ENCODE measurements around the gene MUC2. TPM values are rescaled to one million over a fixed set of nuclear protein-coding genes. Genes with fewer than 3 reads are reported as not detected.

Gene MUC2
- polyA plus RNA-seq, 3 donors, result not detected

DNA sequence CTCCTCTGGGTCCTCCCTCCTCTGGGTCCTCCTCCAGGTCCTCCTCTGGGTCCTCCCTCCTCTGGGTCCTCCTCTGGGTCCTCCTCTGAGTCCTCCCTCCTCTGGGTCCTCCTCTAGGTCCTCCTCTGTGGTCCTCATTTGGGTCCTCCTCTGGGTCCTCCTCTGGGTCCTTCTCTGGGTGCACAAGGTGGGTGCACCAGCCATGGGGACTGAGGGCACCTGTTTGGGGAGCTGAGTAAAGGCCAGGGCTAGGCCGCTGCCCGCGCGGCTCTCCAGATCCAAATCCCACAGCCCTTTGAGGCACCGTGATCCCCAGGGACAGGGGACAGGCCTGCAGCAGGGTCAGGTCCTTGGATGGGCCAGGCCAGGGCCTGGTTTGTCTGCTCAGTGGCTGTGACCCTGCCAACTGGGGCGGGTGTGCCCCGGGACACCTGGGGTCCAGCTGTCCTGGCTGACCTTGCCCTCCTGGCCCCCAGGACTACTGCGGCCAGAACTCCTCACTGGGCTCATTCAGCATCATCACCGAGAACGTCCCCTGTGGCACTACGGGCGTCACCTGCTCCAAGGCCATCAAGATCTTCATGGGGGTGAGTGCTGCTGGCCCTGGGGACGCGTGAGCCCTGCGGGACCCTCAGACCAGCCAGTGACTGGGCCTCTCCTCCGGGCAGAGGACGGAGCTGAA is 12.7 kb downstream of the MUC2 start:
- 97% methylated on average over 17 of the region's 17 CpGs for WGBS (ENCODE audit: insufficient coverage)

DNA sequence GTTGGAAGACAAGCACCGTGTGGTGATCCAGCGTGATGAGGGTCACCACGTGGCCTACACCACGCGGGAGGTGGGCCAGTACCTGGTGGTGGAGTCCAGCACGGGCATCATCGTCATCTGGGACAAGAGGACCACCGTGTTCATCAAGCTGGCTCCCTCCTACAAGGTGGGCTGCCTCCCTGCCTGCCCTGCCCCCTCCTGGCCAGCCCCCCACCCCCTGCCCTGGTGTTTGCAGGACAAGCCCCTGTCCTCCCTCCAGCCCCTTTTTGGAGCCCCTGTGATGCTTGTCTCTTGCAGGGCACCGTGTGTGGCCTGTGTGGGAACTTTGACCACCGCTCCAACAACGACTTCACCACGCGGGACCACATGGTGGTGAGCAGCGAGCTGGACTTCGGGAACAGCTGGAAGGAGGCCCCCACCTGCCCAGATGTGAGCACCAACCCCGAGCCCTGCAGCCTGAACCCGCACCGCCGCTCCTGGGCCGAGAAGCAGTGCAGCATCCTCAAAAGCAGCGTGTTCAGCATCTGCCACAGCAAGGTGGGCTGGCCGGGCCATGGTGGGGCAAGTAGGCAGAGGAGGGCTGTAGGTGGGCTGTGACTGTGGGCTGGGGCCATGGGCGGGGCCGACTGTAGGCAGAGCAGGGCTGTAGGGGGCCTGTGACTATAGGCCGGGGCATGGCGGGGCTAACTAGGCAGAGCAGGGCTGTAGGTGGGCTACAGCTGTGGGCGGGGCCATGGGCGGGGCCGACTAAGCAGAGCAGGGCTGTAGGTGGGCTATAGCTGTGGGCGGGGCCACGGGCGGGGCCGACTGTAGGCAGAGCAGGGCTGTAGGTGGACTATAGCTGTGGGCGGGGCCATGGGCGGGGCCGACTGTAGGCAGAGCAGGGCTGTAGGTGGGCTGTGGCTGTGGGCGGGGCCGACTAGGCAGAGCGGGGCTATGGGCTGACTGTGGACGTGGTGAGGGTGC is 13.6 kb downstream of the MUC2 start:
- H3K4me1 Mint-ChIP-seq, result no peaks in the 10 kb centered on the region
- no peaks in the 10 kb centered on the region for H3K36me3 Mint-ChIP-seq
- Histone ChIP-seq H3K27me3 (ENCODE audit: control insufficient read depth in 2 of 2, insufficient read depth in 2 of 2, low read length in 2 of 2) (no peaks in the 10 kb centered on the region), H3K36me3 (replicated peaks in 1 of 2; ENCODE audit: control insufficient read depth in 1 of 2, insufficient read depth in 2 of 2, low read length in 2 of 2) (no peaks in the 10 kb centered on the region), H3K4me1 (ENCODE audit: control insufficient read depth in 1 of 2, insufficient read depth in 2 of 2, low read length in 2 of 2) (no peaks in the 10 kb centered on the region), H3K79me2 (ENCODE audit: insufficient read depth, low read length) (no peaks in the 10 kb centered on the region), H3K27ac (ENCODE audit: low read depth in 1 of 2, low read length in 2 of 2) (no peak overlapping the region), H2AFZ (ENCODE audit: insufficient read depth, low read depth, low read length, poor library complexity, severe bottlenecking) (no peak overlapping the region), H3K9me3 (replicated peaks in 1 of 2; ENCODE audit: control insufficient read depth in 1 of 2, insufficient read depth in 1 of 2, low read length in 2 of 2) (peaks cover 0 to 17% of the 10 kb centered on the region in 2 donors), H3K9ac (ENCODE audit: insufficient read depth, low read length, poor library complexity, severe bottlenecking) (no peak overlapping the region), H3K4me3 (replicated peaks in 1 of 3; ENCODE audit: low read depth in 2 of 3, low read length in 3 of 3) (no peak overlapping the region), H4K20me1 (ENCODE audit: insufficient read depth, low read length) (no peaks in the 10 kb centered on the region), H3K4me2 (replicated peaks; ENCODE audit: extremely low read depth, low read length, poor library complexity, severe bottlenecking) (no peak overlapping the region)
- 94% methylated on average over 22 of the region's 40 CpGs for WGBS (ENCODE audit: insufficient coverage)
- intact Hi-C loops (cut with micrococcal nuclease), result no loop called here
- no peak overlapping the region for H3K4me3 Mint-ChIP-seq
- TF ChIP-seq, protein P1, sequence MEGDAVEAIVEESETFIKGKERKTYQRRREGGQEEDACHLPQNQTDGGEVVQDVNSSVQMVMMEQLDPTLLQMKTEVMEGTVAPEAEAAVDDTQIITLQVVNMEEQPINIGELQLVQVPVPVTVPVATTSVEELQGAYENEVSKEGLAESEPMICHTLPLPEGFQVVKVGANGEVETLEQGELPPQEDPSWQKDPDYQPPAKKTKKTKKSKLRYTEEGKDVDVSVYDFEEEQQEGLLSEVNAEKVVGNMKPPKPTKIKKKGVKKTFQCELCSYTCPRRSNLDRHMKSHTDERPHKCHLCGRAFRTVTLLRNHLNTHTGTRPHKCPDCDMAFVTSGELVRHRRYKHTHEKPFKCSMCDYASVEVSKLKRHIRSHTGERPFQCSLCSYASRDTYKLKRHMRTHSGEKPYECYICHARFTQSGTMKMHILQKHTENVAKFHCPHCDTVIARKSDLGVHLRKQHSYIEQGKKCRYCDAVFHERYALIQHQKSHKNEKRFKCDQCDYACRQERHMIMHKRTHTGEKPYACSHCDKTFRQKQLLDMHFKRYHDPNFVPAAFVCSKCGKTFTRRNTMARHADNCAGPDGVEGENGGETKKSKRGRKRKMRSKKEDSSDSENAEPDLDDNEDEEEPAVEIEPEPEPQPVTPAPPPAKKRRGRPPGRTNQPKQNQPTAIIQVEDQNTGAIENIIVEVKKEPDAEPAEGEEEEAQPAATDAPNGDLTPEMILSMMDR (IDR thresholded peaks at IDR 0.05), result no peak
- no peak for DNase-seq
- H3K27me3 Mint-ChIP-seq (ENCODE audit: low read depth in 3 of 3), result peaks cover 0 to 2% (median 1%) of the 10 kb centered on the region in 3 donors
- H3K9me3 Mint-ChIP-seq, result peaks cover 0 to 18% (median 6%) of the 10 kb centered on the region in 7 donors
- no peak overlapping the region for H3K27ac Mint-ChIP-seq

More for the DNA sequence above, 12.7 kb downstream of the MUC2 start:
- Histone ChIP-seq H3K27ac (ENCODE audit: low read depth in 1 of 2, low read length in 2 of 2) (no peak overlapping the region), H3K4me2 (replicated peaks; ENCODE audit: extremely low read depth, low read length, poor library complexity, severe bottlenecking) (no peak overlapping the region), H3K9me3 (replicated peaks in 1 of 2; ENCODE audit: control insufficient read depth in 1 of 2, insufficient read depth in 1 of 2, low read length in 2 of 2) (peaks cover 0 to 17% of the 10 kb centered on the region in 2 donors), H3K27me3 (ENCODE audit: control insufficient read depth in 2 of 2, insufficient read depth in 2 of 2, low read length in 2 of 2) (no peaks in the 10 kb centered on the region), H4K20me1 (ENCODE audit: insufficient read depth, low read length) (no peaks in the 10 kb centered on the region), H2AFZ (ENCODE audit: insufficient read depth, low read depth, low read length, poor library complexity, severe bottlenecking) (no peak overlapping the region), H3K36me3 (replicated peaks in 1 of 2; ENCODE audit: control insufficient read depth in 1 of 2, insufficient read depth in 2 of 2, low read length in 2 of 2) (no peaks in the 10 kb centered on the region), H3K4me3 (replicated peaks in 1 of 3; ENCODE audit: low read depth in 2 of 3, low read length in 3 of 3) (no peak overlapping the region), H3K9ac (ENCODE audit: insufficient read depth, low read length, poor library complexity, severe bottlenecking) (no peak overlapping the region), H3K4me1 (ENCODE audit: control insufficient read depth in 1 of 2, insufficient read depth in 2 of 2, low read length in 2 of 2) (no peaks in the 10 kb centered on the region), H3K79me2 (ENCODE audit: insufficient read depth, low read length) (no peaks in the 10 kb centered on the region)
- peaks cover 0 to 18% (median 6%) of the 10 kb centered on the region in 7 donors for H3K9me3 Mint-ChIP-seq
- TF ChIP-seq, protein P1 (IDR thresholded peaks at IDR 0.05), result no peak
- H3K27me3 Mint-ChIP-seq (ENCODE audit: low read depth in 3 of 3), result peaks cover 0 to 2% (median 1%) of the 10 kb centered on the region in 3 donors
- intact Hi-C loops (cut with micrococcal nuclease), result no loop called here
- H3K27ac Mint-ChIP-seq, result no peak overlapping the region
- no peak overlapping the region for H3K4me3 Mint-ChIP-seq
- H3K36me3 Mint-ChIP-seq, result no peaks in the 10 kb centered on the region
- no peaks in the 10 kb centered on the region for H3K4me1 Mint-ChIP-seq
- no peak for DNase-seq

All from CD14-positive monocyte (primary cell).